Stomach smooth muscle (tissue), 2 donors: ENCODE data around the gene GPC5.
"Not testable (repeated sequence)": the region's sequence is repeated elsewhere in the genome, so short reads cannot be mapped to it uniquely, and the experiment has no call there.

Source experiments
- H3K27ac ChIP-seq: one replicate; pipeline ENCODE4 v1.7.0; 2013; ENCODE audit warnings: mild to moderate bottlenecking, low read length, inconsistent platforms
- H3K27me3 ChIP-seq, 2 donors: one replicate each; pipeline ENCODE4 v1.7.0; 2013; ENCODE audit warnings: low read length in 2 of 2; ENCODE audit not compliant: insufficient read depth in 2 of 2, control insufficient read depth in 1 of 2
- H3K36me3 ChIP-seq, 2 donors: one replicate each; pipeline ENCODE4 v1.7.0; 2013; ENCODE audit warnings: low read length in 2 of 2; ENCODE audit not compliant: control insufficient read depth in 2 of 2, insufficient read depth in 2 of 2
- H3K4me1 ChIP-seq: one replicate; pipeline ENCODE4 v1.7.0; 2013; ENCODE audit warnings: low read length; ENCODE audit not compliant: control insufficient read depth, insufficient read depth
- H3K4me3 ChIP-seq, 2 donors: one replicate each; pipeline ENCODE4 v1.7.0; 2013; ENCODE audit warnings: low read length in 2 of 2
- H3K9ac ChIP-seq, 2 donors: one replicate each; pipeline ENCODE4 v1.7.0; 2013; ENCODE audit warnings: low read length in 2 of 2, mild to moderate bottlenecking in 1 of 2
- H3K9me3 ChIP-seq, 2 donors: one replicate each; pipeline ENCODE4 v1.7.0; 2013; ENCODE audit warnings: low read length in 2 of 2; ENCODE audit not compliant: control insufficient read depth in 2 of 2
- donor health status: healthy.
- donor health status: Pancreatic carcinoma.

GPC5 gene

GRCh38 chr13:91894316-91894715 lies 495.9 kb downstream of the GPC5 start:
- Histone ChIP-seq H3K36me3 (no peaks in the 10 kb centered on the region), H3K27me3 (no peaks in the 10 kb centered on the region), H3K9me3 (no peaks in the 10 kb centered on the region), H3K4me1 (no peaks in the 10 kb centered on the region), H3K4me3 (no peak overlapping the region), H3K27ac (no peak overlapping the region), H3K9ac (no peak overlapping the region)

GRCh38 chr13:91896547-91896946 lies 498.1 kb downstream of the GPC5 start:
- no peaks in the 10 kb centered on the region for H3K36me3 ChIP-seq
- H3K4me3 ChIP-seq, result no peak overlapping the region
- no peak overlapping the region for H3K27ac ChIP-seq
- no peaks in the 10 kb centered on the region for H3K4me1 ChIP-seq
- H3K9me3 ChIP-seq, result no peaks in the 10 kb centered on the region
- no peaks in the 10 kb centered on the region for H3K27me3 ChIP-seq
- H3K9ac ChIP-seq, result no peak overlapping the region

- H3K36me3 ChIP-seq, H3K9ac ChIP-seq, H3K27me3 ChIP-seq, H3K27ac ChIP-seq, H3K4me3 ChIP-seq, H3K4me1 ChIP-seq, H3K9me3 ChIP-seq: not testable (repeated sequence)
These were observed 500.6 kb downstream of the GPC5 start for GRCh38 chr13:91898986-91899385.

DNA sequence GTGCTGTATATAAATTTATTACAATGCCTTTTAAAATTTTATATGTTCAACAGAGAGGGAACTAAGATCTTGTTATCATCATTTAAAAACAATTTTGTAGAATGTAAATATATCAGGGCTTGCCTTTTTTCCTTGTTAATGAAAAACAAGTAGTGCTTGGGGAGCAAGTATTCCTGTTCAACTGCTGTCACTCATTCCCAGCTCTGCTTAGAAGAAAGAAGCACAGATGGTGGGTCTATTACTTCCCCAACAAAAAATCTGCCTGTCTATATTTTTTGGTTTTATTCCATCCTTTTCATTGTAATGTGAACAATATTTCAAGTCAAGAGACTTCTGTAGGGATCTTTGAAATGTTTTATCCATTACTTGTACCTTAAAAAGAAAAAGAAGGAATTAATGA lies 503.9 kb downstream of the GPC5 start:
- Histone ChIP-seq H3K36me3 (no peaks in the 10 kb centered on the region), H3K9me3 (no peaks in the 10 kb centered on the region)

DNA sequence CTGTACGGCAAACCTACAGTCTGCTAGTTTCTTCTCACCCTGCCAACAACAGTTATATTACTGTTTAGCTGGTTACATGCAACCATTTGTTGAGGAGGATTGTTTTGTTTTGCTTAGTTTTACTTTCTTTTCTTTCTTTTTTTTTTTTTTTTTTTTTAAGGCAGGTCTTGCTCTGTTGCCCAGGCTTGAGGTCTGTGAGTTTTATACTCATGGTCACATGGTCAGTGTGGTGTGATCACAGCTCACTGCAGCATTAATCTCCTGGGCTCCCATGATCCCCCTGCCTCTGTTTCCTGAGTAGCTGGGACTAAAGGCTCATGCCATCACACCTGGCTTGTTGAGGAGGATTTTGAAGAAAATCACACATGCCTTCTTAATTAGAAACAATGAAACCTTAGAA lies 505.6 kb downstream of the GPC5 start:
- H3K4me1 ChIP-seq, result no peaks in the 10 kb centered on the region
- H3K4me3 ChIP-seq, result no peak overlapping the region
- no peaks in the 10 kb centered on the region for H3K9me3 ChIP-seq
- no peak overlapping the region for H3K9ac ChIP-seq
- no peak overlapping the region for H3K27ac ChIP-seq
- H3K27me3 ChIP-seq, result no peaks in the 10 kb centered on the region
- no peaks in the 10 kb centered on the region for H3K36me3 ChIP-seq

More for the DNA sequence above, 503.9 kb downstream of the GPC5 start:
- Histone ChIP-seq H3K4me1 (no peaks in the 10 kb centered on the region), H3K27me3 (no peaks in the 10 kb centered on the region), H3K27ac (no peak overlapping the region), H3K4me3 (no peak overlapping the region), H3K9ac (no peak overlapping the region)

DNA sequence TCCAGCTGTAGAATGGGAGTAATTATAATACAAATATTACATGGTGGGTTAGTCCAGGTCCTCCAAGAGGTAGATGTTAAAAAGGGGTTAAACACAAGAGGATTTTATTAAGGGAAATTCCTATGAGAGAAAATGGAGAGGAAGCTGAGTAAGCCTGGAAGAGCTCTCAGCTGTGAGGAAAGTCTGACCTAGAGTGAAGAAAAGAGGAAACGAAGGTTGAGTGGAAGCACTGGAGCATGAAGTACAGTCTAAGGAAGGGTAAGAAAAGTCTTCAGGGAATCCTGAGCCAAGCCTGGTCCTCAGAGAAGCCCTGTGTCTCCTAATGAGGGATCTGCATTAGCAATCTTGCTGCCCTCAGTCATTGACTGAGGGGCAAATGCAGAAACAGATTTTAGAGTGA lies 506.2 kb downstream of the GPC5 start:
- Histone ChIP-seq H3K27me3 (no peaks in the 10 kb centered on the region), H3K9ac (no peak overlapping the region), H3K36me3 (no peaks in the 10 kb centered on the region), H3K4me1 (no peaks in the 10 kb centered on the region), H3K4me3 (no peak overlapping the region), H3K27ac (no peak overlapping the region), H3K9me3 (no peaks in the 10 kb centered on the region)

- no peak overlapping the region for H3K27ac ChIP-seq
These were observed 509.0 kb downstream of the GPC5 start for GRCh38 chr13:91907398-91907797.

DNA sequence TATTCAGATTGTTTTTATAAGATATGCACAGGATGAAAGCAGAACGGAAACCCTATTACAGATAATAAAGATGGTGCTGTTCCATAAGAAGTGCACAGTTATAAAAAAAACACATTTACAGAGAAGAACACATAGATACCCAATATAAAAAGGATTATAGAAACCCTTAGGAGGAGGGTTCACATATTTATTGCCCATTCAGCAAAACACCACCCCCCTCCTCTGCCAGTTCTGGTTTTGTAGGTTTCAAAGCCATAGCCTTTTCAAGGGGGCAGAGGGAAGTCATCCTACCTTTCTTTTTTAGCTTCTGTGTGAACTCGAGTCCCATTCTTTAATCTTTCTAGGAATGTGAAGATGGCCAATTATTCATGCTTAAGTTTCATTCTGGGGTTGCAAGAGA lies 511.2 kb downstream of the GPC5 start:
- no peaks in the 10 kb centered on the region for H3K9me3 ChIP-seq

More at GRCh38 chr13:91907398-91907797, 509.0 kb downstream of the GPC5 start:
- Histone ChIP-seq H3K4me1 (no peaks in the 10 kb centered on the region), H3K9ac (no peak overlapping the region), H3K36me3 (no peaks in the 10 kb centered on the region), H3K9me3 (no peaks in the 10 kb centered on the region), H3K27me3 (no peaks in the 10 kb centered on the region), H3K4me3 (no peak overlapping the region)

GRCh38 chr13:91922969-91923592 lies 524.7 kb downstream of the GPC5 start:
- Histone ChIP-seq H3K27me3 (no peaks in the 10 kb centered on the region), H3K36me3 (no peaks in the 10 kb centered on the region), H3K9me3 (no peaks in the 10 kb centered on the region), H3K4me1 (no peaks in the 10 kb centered on the region), H3K27ac (no peak overlapping the region), H3K9ac (no peak overlapping the region), H3K4me3 (no peak overlapping the region)

More for the DNA sequence above, 511.2 kb downstream of the GPC5 start:
- H3K36me3 ChIP-seq, result no peaks in the 10 kb centered on the region
- H3K4me1 ChIP-seq, result no peaks in the 10 kb centered on the region
- no peaks in the 10 kb centered on the region for H3K27me3 ChIP-seq
- H3K9ac ChIP-seq, result no peak overlapping the region
- H3K4me3 ChIP-seq, result no peak overlapping the region
- H3K27ac ChIP-seq, result no peak overlapping the region

DNA sequence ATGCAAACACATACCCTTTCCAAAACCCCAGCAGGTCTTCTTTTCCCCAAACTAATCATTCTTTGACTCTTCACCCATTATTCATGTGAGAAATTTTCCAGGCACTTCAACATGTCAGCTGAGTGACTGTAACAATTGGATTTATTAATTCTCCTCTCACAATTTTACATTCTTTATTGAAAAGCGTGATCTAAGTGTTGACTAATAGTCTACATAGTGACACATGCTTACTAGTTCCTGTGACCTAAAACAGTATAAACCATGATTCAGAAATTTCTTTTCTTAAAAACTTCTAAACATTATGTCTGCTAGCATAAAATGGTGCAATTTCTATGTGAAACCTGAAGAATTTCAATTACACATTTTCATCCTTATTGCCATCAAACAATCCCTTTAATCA lies 532.3 kb downstream of the GPC5 start:
- no peaks in the 10 kb centered on the region for H3K4me1 ChIP-seq
- no peak overlapping the region for H3K9ac ChIP-seq
- no peaks in the 10 kb centered on the region for H3K27me3 ChIP-seq
- no peak overlapping the region for H3K27ac ChIP-seq
- H3K9me3 ChIP-seq, result no peaks in the 10 kb centered on the region
- H3K36me3 ChIP-seq, result no peaks in the 10 kb centered on the region
- no peak overlapping the region for H3K4me3 ChIP-seq

DNA sequence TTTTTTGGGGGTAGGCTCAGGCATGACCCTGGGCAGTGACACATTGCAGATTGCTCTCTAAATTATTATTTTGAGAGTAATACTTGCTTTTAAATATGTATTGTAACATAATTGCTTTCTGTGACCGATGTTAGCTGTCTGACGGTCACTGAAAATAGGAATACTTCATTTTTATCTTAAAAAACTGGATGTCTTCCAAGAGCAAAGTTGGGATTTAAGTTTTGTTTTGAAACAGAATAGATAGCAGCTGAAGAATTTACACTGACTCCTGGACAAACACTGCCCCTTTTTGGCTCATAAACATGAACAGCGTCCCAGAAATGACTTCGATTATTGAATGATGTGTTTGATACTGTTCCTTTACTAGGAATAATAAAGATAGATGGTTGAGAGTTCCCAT lies 535.9 kb downstream of the GPC5 start:
- Histone ChIP-seq H3K9ac (no peak overlapping the region), H3K36me3 (no peaks in the 10 kb centered on the region), H3K27me3 (no peaks in the 10 kb centered on the region)

More for the DNA sequence above, 535.9 kb downstream of the GPC5 start:
- no peak overlapping the region for H3K4me3 ChIP-seq
- no peak overlapping the region for H3K27ac ChIP-seq
- no peaks in the 10 kb centered on the region for H3K9me3 ChIP-seq
- no peaks in the 10 kb centered on the region for H3K4me1 ChIP-seq
